Left kidney (tissue), 2 donors: ENCODE results near the gene RPL5. TPM values are rescaled to one million over a fixed set of nuclear protein-coding genes. Genes with fewer than 3 reads are reported as not detected.

Experiments used
- DNase-seq: peaks from one replicate; pipeline ENCODE4 v3.0.0-alpha.2; 2013
- polyA plus RNA-seq: library from polyadenylated mRNA; unstranded; fragments of 120-200 nt; gene quantifications from one replicate; pipeline ENCODE4 v1.2.1, GENCODE V29; 2013; ENCODE audit not compliant: insufficient read length

RPL5 gene
- polyA plus RNA-seq, 1 donor: 2,616 TPM

GRCh38 chr1:92887465-92887864, 55.6 kb downstream of the RPL5 start:
- no peak for DNase-seq

Other genes with a start within 250 kb of the RPL5 start
- gene EVI5, start 46.9 kb upstream of the RPL5 start, polyA plus RNA-seq: 24.3 TPM
- 8.6 TPM for gene DIPK1A, start 129.4 kb downstream of the RPL5 start, polyA plus RNA-seq
- gene MTF2, start 247.2 kb downstream of the RPL5 start, polyA plus RNA-seq: 74.8 TPM